Renal cortex interstitium (tissue), 11 donors: ENCODE measurements around the gene BCORL1. TPM values are rescaled to one million over a fixed set of nuclear protein-coding genes. Genes with fewer than 3 reads are reported as not detected.
A peak's percentile ranks its signal among the peaks of the same experiment; 100 is the strongest.

Experiments used
- DNase-seq, 11 donors: peaks; one replicate each; pipeline ENCODE4 v3.0.0-alpha.2; 2013; ENCODE audit warnings: low read depth in 9 of 11, low spot score in 4 of 11; ENCODE audit errors: extremely low read depth in 1 of 11
- polyA plus RNA-seq, 3 donors: library from polyadenylated mRNA; unstranded; fragments of 120-200 nt; gene quantifications; one replicate each; pipeline ENCODE4 v1.2.1, GENCODE V29; 2013; ENCODE audit not compliant: insufficient read length in 3 of 3

The BCORL1 gene
- polyA plus RNA-seq, 3 donors: 16.0 to 20.8 (median 17.0) TPM

- no peak for DNase-seq
Observed at GRCh38 chrX:129958814-129959492, 23.5 kb upstream of the BCORL1 start.

DNA sequence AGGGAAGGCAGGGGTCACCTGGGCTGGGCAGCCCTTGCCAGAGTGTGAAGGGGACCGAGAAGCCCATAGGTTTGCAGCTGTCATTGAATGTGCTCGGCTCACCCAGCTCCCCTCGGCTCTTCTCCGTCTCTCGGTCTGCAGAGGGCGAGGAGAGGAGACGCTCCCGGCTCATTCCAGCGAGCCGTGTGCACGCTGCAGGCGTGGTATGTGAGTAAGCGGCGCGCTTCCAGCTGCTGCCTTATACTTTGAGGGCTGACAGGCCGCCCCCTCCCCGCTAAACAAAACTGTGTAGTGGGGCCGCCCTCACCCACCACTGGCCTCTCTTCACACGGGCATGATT, 23.0 kb upstream of the BCORL1 start:
- DNase-seq: no peak

DNA sequence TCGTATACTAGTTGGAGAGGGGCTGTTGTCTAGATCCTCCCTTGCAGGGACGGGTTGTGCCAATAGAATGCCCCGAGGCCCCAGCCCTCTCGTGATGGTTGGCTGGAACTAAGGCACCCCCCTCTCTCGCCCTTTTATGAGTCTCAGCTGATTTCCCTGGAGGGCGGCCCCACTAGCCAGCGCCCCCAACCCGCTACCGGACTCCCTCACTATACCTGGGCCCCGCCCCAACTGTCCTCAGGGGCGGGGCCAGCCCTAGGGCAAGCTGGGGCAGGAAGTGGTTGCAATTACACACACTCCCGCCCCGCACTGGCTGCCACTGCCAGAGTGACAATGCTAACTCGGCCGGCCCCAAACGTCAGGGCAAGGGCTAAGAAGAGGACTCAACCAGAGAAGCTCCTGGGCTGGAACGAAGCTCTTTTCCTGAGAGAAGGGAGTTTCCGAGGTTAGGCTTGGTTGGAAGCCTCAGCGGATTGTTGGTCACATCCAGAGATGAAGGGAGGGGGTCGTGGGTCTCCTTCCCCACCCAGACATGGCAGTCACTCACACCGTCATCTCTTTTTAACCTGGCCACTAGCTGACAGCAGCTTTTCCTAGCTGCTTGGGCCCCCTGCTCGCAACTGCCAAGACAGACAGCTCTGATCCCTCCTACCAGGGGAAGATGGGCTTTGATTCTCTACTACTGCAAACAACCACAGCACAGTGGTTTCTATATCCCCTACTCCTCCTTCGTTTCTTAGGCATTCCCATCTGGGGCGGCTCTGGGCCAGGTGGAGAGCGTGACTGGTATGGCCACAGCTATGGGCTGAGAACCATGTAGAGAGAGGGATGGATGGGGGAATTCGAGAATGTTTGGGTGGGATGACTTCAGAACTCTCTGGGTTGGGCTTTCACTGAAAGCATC, 21.0 kb upstream of the BCORL1 start:
- peak in 1 of 11 donors; percentile 61 for DNase-seq

- no peak for DNase-seq
Observed at GRCh38 chrX:129963729-129964128, 18.7 kb upstream of the BCORL1 start.

- DNase-seq: no peak
Observed at GRCh38 chrX:129965166-129965565, 17.3 kb upstream of the BCORL1 start.

DNA sequence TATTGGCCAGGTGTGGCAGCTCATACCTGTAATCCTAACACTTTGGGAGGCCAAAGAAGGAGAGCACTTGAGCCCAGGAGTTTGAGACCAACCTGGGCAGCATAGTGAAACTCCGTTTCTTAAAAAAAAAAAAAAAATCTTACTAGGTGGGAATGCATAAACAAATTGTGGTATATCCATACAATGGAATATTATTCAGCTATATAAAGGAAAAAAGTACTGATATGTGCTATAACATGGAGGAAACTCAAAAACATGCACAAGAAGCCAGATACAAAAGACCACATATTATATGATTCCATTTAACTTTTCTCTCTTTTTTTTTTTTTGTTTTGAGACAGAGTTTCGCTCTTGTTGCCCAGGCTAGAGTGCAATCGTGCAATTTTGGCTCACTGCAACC, 13.5 kb upstream of the BCORL1 start:
- DNase-seq: no peak

GRCh38 chrX:129976441-129976840, 6.0 kb upstream of the BCORL1 start:
- DNase-seq: no peak

- DNase-seq: no peak
Observed at GRCh38 chrX:129979207-129979920, 3.1 kb upstream of the BCORL1 start.

GRCh38 chrX:129980001-129980401, 2.4 kb upstream of the BCORL1 start:
- DNase-seq: no peak

DNA sequence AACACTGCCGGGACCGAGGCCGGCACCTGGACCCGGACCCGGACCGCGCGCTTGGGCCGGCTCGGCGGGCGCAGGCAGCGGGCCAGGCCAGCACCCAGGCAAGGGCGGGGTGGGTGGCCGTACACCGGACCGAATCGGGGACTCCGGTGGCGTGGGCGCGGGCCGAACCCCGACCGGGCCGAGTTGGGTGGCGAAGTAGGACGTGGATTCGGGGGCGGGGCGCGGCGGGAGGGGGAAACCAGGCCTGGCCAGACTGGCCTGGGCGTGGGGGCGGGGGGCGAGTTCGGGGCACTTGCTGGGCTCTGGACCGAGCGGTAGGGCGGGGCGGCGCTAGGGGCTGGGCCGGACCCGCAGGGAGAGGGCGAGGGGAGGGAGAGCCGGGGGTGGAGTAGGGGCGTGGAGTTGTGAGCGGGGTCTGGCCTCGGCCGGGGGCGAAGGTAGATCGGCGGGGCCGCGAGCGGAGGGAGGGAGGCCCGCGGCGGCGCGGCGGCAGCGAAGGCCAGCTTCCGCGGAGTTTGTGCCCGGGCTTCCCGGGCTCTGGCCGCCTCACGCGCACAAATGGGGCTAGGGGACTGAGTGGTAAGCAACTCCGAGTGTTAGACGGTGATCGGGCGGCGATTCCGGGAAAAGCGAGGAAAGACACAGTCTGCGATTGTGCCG, 1.8 kb upstream of the BCORL1 start:
- DNase-seq: no peak

GRCh38 chrX:129981200-129981553, 1.3 kb upstream of the BCORL1 start:
- no peak for DNase-seq

DNA sequence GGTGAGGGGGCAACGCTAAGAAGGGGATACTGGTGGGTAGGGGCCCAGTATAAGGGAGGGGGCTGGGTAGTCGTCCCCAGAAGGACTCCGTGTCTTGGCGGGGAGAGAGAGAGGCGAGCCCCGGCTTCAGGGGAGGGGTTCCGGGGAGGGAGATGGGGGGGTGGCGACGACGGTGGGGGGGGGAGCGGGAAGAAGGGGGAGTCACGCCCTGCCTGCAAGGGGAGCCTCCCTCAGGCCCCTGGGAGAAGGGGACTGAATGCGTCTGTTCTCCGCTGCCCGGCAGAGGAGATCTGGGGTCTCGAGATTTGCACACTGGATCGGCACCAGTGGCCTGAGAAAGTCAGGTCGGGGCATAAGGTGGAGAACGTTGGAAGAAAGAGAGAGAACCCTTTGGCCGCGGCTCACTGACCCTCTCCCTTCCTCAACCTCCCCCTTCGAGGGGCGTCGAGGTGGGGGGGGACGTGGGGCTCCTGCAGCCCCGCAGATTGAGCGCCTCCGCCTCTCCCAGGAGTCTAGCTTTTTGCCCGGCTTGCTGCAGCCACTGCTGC, 609 bp upstream of the BCORL1 start:
- no peak for DNase-seq

- peak in 2 of 11 donors; percentile 7 to 17 for DNase-seq
Observed at GRCh38 chrX:129983575-129984110, 1.2 kb downstream of the BCORL1 start.

GRCh38 chrX:129984111-129984958, 1.9 kb downstream of the BCORL1 start:
- peak in 2 of 11 donors; percentile 8 to 14 for DNase-seq

- DNase-seq: no peak
Observed at GRCh38 chrX:129987871-129988270, 5.4 kb downstream of the BCORL1 start.

DNA sequence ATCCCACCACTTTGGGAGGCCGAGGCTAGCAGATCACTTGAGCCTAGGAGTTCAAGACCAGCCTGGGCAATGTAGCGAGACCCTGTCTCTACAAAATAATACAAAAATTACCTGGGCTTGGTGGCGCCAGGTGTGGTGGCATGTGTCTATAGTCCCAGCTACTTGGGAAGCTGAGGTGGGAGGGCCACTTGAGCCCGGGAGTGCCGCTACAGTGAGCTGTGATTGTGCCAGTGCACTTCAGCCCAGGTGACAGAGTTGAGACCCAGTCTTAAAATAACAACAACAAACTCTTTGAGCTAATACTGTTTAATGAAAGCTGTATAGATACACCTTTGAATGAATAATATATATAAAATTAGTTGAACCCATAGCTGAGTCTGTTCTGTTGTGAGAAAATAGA, 9.7 kb downstream of the BCORL1 start:
- DNase-seq: no peak

- DNase-seq: no peak
Observed at GRCh38 chrX:129996120-129996519, 13.7 kb downstream of the BCORL1 start.

DNA sequence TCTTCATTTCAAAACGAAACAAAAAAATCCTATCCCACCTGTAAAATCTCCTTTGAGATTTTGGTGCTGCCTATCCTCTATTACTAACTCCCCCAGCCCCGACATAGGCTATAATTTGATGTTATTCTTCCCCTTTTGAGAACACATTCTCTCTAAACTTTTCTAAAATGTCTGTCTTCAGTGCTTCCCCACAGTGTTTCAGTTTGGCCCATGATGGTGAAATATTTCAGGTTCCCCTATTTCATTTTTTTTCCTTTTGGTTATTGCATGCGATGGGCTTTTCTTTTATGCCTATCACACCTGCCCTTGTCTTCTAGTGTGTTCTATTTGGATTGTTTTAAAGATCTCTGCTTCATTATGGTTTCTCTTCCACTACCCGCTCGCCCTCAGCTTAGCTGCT, 14.7 kb downstream of the BCORL1 start:
- DNase-seq: no peak
